Activated naive CD4-positive, alpha-beta T cell treated with anti-CD3 and anti-CD28 coated beads for 36 hours (primary cell): ENCODE data around the gene ZFC3H1. TPM values are rescaled to one million over a fixed set of nuclear protein-coding genes. Genes with fewer than 3 reads are reported as not detected.
"Not testable (repeated sequence)": the region's sequence is repeated elsewhere in the genome, so short reads cannot be mapped to it uniquely, and the experiment has no call there.

Experiments
- CTCF ChIA-PET: fragments of 350-600 bp; sonication (Branson Sonifier 250); formaldehyde crosslinking; loops from one replicate; lab custom pipeline; 2021; ENCODE audit warnings: antibody characterized with exemption; lab: Charles Lee
- DNase-seq: peaks from one replicate; pipeline ENCODE4 v3.0.0-alpha.2; 2020
- H3K27ac Mint-ChIP-seq: one replicate; pipeline ENCODE4 v1.8.0; 2021; ENCODE audit warnings: mild to moderate bottlenecking, mixed read lengths
- H3K27me3 Mint-ChIP-seq: one replicate; pipeline ENCODE4 v1.8.0; 2021; ENCODE audit warnings: low read depth, mixed read lengths
- H3K36me3 Mint-ChIP-seq: one replicate; pipeline ENCODE4 v1.8.0; 2021; ENCODE audit warnings: low read depth, mixed read lengths
- H3K4me1 Mint-ChIP-seq: one replicate; pipeline ENCODE4 v1.8.0; 2021; ENCODE audit warnings: low read depth, mixed read lengths
- H3K4me3 Mint-ChIP-seq: one replicate; pipeline ENCODE4 v1.8.0; 2021; ENCODE audit warnings: mild to moderate bottlenecking, moderate library complexity, mixed read lengths
- H3K9me3 Mint-ChIP-seq: one replicate; pipeline ENCODE4 v1.8.0; 2021; ENCODE audit warnings: mixed read lengths
- intact Hi-C: fragments of 100-400 bp; cut with micrococcal nuclease; formaldehyde crosslinking; loops from one replicate; pipeline ENCODE4 v1.15.1; 2023
- total RNA-seq, 2 experiments: library from RNA; stranded (reverse); gene quantifications; one replicate each; pipeline ENCODE4 v1.2.3, GENCODE V29; 2021

The ZFC3H1 gene
- total RNA-seq, 2 experiments from 2014 or later = 56.9 to 62.6 TPM

DNA sequence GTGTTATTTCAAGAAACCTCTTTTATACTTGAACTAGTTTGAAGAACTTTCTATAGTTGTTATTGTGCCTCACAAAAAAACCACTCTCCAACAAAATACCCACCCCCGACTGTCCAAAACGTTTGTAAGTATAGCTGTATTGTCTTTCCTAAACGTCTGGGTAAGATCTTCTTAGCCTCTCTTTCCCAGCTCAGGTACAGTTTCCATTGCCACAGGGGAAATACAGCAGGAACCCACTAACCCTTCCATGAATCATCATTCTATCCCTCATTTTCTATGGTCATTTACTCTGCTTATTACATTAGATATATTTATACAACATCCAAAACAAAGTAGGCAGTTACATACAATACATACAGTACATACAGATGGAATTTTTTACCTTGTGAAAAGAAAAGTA is 70.8 kb downstream of the ZFC3H1 start:
- Mint-ChIP-seq H3K27ac (no peak overlapping the region), H3K4me3 (no peak overlapping the region), H3K27me3 (peaks cover 31% of the 10 kb centered on the region), H3K36me3 (no peaks in the 10 kb centered on the region), H3K4me1 (no peaks in the 10 kb centered on the region), H3K9me3 (no peaks in the 10 kb centered on the region)
- intact Hi-C loops = no loop called here
- CTCF ChIA-PET = no interaction called here
- no peak for DNase-seq

- DNase-seq = no peak
- H3K27me3 Mint-ChIP-seq = peaks cover 31% of the 10 kb centered on the region
- no peak overlapping the region for H3K4me3 Mint-ChIP-seq
- intact Hi-C loops = no loop called here
- H3K36me3 Mint-ChIP-seq = no peaks in the 10 kb centered on the region
- H3K9me3 Mint-ChIP-seq = no peaks in the 10 kb centered on the region
- CTCF ChIA-PET = no interaction called here
- H3K4me1 Mint-ChIP-seq = no peaks in the 10 kb centered on the region
- H3K27ac Mint-ChIP-seq = no peak overlapping the region
These were observed 72.0 kb downstream of the ZFC3H1 start for GRCh38 chr12:71591601-71592000.

DNA sequence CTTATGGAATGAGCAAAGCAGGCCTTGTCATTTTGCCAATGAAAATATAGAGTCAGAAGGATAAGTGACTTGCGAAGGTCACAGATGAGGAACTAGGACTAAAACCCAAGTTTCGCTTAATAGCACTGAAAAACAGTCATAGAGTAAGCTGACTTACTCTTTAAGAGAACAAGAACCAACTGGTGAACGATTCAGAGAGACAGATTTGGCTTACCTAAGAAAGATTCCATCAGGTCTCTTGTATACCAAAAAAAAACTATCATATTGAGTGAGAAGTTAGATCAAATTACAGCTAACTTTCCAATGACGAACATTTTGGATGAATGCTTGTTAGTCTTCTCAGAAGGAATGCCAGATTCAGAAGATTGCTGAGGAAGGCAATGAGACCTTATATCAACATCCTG is 74.2 kb downstream of the ZFC3H1 start:
- no peaks in the 10 kb centered on the region for H3K4me1 Mint-ChIP-seq
- DNase-seq = no peak
- no peaks in the 10 kb centered on the region for H3K36me3 Mint-ChIP-seq
- no peak overlapping the region for H3K27ac Mint-ChIP-seq
- no peak overlapping the region for H3K4me3 Mint-ChIP-seq
- H3K9me3 Mint-ChIP-seq = no peaks in the 10 kb centered on the region
- intact Hi-C loops = no loop called here
- CTCF ChIA-PET = interaction anchor here (1.4 kb wide), 1 partner anchor 157 kb away, joined by 3 read pairs; no protein-coding TSS in a partner anchor
- H3K27me3 Mint-ChIP-seq = peaks cover 25% of the 10 kb centered on the region

DNA sequence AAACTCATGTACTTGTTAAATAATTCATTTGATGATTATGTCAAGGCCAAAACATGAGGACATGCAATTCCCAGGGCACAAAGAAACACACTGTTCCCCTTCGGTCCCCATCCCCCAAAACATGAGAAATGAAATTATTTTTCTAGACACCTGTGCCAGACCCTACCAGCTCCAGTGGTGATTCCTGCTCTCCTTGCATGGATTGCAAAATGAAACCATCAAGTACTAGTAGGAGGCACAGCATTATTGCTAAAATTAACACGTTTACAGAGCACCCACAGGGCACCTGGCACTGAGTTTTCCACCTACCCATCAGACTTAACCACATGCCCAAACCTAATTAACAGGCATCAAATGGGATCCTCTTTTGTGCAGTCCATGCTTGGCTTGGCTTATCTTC is 76.6 kb downstream of the ZFC3H1 start:
- Mint-ChIP-seq H3K27me3 (peaks cover 12% of the 10 kb centered on the region), H3K36me3 (no peaks in the 10 kb centered on the region), H3K27ac (no peak overlapping the region), H3K9me3 (no peaks in the 10 kb centered on the region), H3K4me3 (no peak overlapping the region), H3K4me1 (no peaks in the 10 kb centered on the region)
- intact Hi-C loops = no loop called here
- no peak for DNase-seq
- CTCF ChIA-PET = no interaction called here

DNA sequence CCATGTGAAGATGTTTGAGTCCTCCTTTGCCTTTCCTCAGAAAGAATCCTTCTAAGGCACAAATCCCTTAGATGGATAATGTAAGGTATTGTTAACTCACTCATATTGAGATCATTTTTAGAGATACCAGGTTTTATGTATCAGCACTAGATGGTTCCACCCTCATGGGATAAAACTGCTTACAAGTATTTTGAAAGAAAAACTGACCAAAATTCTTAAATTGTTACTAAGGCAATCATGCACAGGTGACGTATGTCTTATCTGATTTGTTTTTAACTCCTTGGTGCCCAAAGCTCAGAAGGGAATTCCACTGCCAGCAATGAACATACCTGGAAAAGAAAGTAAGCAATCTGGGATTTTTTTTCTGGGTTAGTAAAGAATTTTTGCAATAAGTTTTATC is 78.4 kb downstream of the ZFC3H1 start:
- DNase-seq = no peak

DNA sequence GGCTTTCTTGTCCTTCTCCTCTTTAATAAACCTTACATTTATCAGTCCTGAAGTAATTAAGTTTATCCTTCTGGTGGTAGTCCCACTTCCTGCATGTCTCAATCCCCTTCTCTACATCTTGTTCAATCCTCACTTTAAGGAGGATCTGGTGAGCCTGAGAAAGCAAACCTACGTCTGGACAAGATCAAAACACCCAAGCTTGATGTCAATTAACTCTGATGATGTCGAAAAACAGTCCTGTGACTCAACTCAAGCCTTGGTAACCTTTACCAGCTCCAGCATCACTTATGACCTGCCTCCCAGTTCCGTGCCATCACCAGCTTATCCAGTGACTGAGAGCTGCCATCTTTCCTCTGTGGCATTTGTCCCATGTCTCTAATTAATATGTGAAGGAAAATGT is 79.3 kb downstream of the ZFC3H1 start:
- no peak for DNase-seq
- Mint-ChIP-seq H3K27me3 (peaks cover under 1% of the 10 kb centered on the region), H3K9me3 (no peaks in the 10 kb centered on the region), H3K27ac (no peak overlapping the region), H3K36me3 (no peaks in the 10 kb centered on the region), H3K4me1 (no peaks in the 10 kb centered on the region), H3K4me3 (no peak overlapping the region)
- intact Hi-C loops = no loop called here
- CTCF ChIA-PET = no interaction called here

More for the DNA sequence above, 78.4 kb downstream of the ZFC3H1 start:
- Mint-ChIP-seq H3K36me3 (no peaks in the 10 kb centered on the region), H3K4me3 (no peak overlapping the region), H3K9me3 (no peaks in the 10 kb centered on the region), H3K4me1 (no peaks in the 10 kb centered on the region), H3K27me3 (peaks cover 7% of the 10 kb centered on the region), H3K27ac (no peak overlapping the region)
- CTCF ChIA-PET = no interaction called here
- intact Hi-C loops = no loop called here

DNA sequence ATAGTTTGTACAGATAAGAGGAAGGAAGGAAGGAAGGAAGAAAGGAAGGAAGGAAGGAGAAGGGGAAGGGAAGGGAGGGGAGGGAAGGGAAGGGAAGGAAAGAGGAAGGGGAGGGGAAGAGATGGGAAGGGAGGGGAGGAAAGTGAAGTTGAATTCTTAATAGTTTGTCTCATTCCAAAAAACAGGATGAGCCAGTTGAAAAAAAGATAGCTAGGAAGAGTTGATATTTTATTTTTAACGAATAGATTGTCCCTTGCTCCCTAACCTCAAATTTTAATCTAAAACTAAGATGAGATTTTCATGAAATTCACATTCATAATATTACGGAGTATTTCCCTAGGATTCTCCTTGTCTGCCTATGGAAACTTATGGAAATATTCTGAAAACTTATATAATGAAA is 80.7 kb downstream of the ZFC3H1 start:
- no peaks in the 10 kb centered on the region for H3K4me1 Mint-ChIP-seq
- no peak for DNase-seq
- no peak overlapping the region for H3K4me3 Mint-ChIP-seq
- CTCF ChIA-PET = no interaction called here
- H3K27me3 Mint-ChIP-seq = no peaks in the 10 kb centered on the region
- no peaks in the 10 kb centered on the region for H3K36me3 Mint-ChIP-seq
- no peaks in the 10 kb centered on the region for H3K9me3 Mint-ChIP-seq
- intact Hi-C loops = no loop called here
- H3K27ac Mint-ChIP-seq = no peak overlapping the region

DNA sequence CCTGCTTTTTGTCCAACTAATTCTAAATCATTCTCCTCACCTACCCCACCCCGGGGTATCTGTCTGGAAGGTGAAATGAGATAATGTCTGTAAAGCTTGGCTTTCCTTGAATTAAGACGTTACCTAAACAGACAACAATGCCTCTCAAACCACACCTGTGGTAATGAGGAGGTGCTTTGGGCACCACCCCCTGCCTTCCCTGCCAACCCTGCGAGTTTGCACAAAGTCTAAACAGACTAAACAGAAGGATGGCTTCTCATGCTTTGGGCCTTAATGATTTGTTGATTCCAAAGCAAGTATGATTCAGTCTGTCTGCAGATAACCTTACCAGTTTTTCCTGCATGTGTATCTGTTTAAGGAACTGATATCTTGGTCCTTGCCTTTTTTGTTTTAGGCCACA is 82.4 kb downstream of the ZFC3H1 start:
- no peaks in the 10 kb centered on the region for H3K27me3 Mint-ChIP-seq
- no peaks in the 10 kb centered on the region for H3K9me3 Mint-ChIP-seq
- no peak for DNase-seq
- no peak overlapping the region for H3K4me3 Mint-ChIP-seq
- intact Hi-C loops = no loop called here
- CTCF ChIA-PET = no interaction called here
- H3K4me1 Mint-ChIP-seq = no peaks in the 10 kb centered on the region
- H3K27ac Mint-ChIP-seq = no peak overlapping the region
- no peaks in the 10 kb centered on the region for H3K36me3 Mint-ChIP-seq

DNA sequence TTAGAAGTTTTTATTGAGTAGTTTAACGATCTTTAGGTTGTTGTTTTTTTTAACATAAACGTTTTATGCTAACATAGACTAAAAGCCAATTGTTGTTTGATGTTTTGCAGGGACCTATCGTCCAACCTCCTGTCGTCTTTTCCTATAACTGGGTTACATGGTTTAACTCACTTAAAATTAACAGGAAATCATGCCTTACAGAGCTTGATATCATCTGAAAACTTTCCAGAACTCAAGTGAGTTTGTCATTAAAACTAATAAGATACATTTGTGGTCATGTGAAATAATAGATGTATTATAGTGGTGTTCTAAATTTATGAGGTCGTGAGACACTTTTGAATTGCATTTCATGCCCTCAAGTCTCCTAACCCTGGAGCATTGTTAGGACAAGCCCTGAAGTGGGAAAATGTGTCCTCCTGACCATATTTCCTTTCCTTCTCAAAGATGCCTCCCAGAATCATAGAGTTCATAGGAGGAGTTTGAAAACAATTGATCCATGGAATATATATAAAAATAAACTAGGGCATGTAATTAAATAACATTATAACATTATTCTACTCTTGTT is 84.9 kb downstream of the ZFC3H1 start:
- Mint-ChIP-seq H3K36me3 (no peaks in the 10 kb centered on the region), H3K27me3 (no peaks in the 10 kb centered on the region), H3K27ac (no peak overlapping the region), H3K9me3 (no peaks in the 10 kb centered on the region), H3K4me3 (no peak overlapping the region), H3K4me1 (no peaks in the 10 kb centered on the region)
- intact Hi-C loops = no loop called here
- DNase-seq = no peak
- CTCF ChIA-PET = no interaction called here

DNA sequence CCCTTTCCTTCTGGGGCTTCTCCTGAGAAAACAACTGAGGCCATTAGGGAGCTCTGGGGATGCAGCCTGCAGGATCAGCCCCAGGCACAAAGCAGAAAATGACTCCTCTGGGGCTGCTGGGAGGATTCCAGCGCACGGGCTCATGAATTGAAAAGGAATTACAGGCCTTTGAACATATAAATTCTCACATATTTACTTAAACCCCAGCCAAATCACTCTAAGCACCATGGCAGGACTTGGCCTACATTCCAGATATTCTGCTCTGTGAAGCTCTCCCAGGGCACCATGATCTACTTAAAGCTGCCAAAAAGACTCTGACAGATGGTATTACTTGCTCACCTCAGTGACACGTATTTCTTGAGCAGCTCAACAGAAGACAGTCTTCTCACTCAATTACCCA is 87.2 kb downstream of the ZFC3H1 start:
- H3K27ac Mint-ChIP-seq = no peak overlapping the region
- DNase-seq = no peak
- no peak overlapping the region for H3K4me3 Mint-ChIP-seq
- CTCF ChIA-PET = no interaction called here
- H3K36me3 Mint-ChIP-seq = no peaks in the 10 kb centered on the region
- intact Hi-C loops = no loop called here
- no peaks in the 10 kb centered on the region for H3K27me3 Mint-ChIP-seq
- no peaks in the 10 kb centered on the region for H3K4me1 Mint-ChIP-seq
- H3K9me3 Mint-ChIP-seq = no peaks in the 10 kb centered on the region

DNA sequence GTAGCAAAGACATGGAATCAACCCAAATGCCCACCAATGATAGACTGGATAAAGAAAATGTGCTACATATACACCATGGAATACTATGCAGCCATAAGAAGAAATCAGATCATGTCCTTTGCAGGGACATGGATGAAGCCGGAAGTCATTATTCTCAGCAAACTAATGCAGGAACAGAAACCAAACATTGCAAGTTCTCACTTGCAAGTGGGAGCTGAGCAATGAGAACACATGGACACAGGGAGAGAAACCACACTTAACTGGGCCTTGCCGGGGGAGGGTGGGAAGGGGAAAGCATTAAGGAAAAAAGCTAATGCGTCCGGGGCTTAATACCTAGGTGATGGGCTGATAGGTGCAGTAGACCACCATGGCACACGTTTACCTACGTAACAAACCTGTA is 93.8 kb downstream of the ZFC3H1 start:
- H3K9me3 Mint-ChIP-seq, H3K4me1 Mint-ChIP-seq, H3K36me3 Mint-ChIP-seq, H3K27me3 Mint-ChIP-seq, intact Hi-C loops, H3K4me3 Mint-ChIP-seq, H3K27ac Mint-ChIP-seq, DNase-seq: not testable (repeated sequence)
- CTCF ChIA-PET = interaction anchor here (1.1 kb wide), 1 partner anchor 66 kb away, joined by 4 read pairs; no protein-coding TSS in a partner anchor

DNA sequence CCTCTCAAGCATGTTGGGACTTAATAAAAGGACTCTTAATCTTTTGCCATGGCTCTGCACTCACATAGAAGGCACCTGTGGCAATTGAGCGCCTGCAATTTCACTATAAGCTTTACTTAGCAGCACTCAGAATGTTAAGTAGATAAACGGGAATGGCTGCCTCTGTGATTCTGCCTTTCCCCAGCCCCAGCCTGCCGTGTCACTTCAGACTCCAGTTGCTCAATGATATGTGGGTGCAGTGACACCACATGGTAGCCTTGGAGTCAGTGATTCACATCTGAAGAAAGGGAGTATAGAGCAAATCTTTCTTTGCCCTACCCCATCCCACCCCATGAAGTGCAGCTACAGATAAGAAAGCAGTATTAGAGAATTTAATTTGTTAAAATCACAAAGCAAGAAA is 96.1 kb downstream of the ZFC3H1 start:
- H3K4me3 Mint-ChIP-seq = no peak overlapping the region
- no peaks in the 10 kb centered on the region for H3K4me1 Mint-ChIP-seq
- H3K27me3 Mint-ChIP-seq = peaks cover 8% of the 10 kb centered on the region
- DNase-seq = no peak
- H3K9me3 Mint-ChIP-seq = no peaks in the 10 kb centered on the region
- CTCF ChIA-PET = interaction anchor here (1.1 kb wide), 1 partner anchor 156 kb away, joined by 3 read pairs; no protein-coding TSS in a partner anchor
- intact Hi-C loops = no loop called here
- no peak overlapping the region for H3K27ac Mint-ChIP-seq
- no peaks in the 10 kb centered on the region for H3K36me3 Mint-ChIP-seq

GRCh38 chr12:71566655-71567054 is 97.0 kb downstream of the ZFC3H1 start:
- intact Hi-C loops = no loop called here
- Mint-ChIP-seq H3K4me1 (no peaks in the 10 kb centered on the region), H3K27ac (no peak overlapping the region), H3K4me3 (no peak overlapping the region), H3K36me3 (no peaks in the 10 kb centered on the region), H3K27me3 (peaks cover 8% of the 10 kb centered on the region), H3K9me3 (no peaks in the 10 kb centered on the region)
- no peak for DNase-seq
- CTCF ChIA-PET = no interaction called here
